ENCODE results near the gene NMNAT3.

DNA sequence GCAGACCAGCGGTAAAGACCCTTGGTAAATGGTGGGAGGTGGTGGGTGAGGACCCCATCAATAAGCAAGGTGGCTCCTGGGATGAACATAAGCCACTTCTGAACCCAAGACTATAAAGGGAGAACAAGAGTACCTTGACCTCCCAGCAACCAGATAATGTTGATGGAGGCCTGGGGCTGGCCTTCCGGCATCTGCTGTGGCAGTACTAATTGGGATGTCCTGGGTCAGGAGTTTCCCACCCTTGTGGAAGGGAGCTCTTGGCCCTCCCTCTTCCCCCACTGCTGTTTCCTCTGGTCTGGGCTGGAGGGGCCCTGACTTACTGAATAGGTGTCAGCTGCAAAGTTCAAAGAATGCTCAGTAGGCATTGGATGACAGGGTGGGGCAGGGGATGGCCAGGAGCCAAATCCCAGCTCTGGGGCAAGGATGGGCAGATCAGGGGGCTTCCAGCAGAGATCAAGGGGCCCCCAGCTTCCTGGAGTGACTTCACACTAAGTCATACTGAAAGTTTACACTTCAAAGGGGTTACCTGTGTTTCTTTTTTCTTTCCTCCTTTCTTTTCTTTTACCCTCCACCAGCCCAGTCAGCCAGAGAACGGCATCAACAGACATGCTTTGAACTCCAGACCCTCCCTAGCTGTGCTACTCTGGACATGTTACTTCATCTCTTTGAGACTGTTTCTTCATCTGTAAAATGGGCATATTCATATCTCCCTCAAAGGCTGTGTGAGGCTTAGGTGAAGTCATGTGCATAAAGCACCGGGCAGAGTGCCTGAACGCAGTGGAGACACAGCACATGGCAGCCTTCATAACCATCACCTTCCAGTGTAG is 139.8 kb downstream of the NMNAT3 start:
- TF ChIP-seq EP300 (IDR thresholded peaks at IDR 0.05), result no peak
- TF ChIP-seq, protein P1, sequence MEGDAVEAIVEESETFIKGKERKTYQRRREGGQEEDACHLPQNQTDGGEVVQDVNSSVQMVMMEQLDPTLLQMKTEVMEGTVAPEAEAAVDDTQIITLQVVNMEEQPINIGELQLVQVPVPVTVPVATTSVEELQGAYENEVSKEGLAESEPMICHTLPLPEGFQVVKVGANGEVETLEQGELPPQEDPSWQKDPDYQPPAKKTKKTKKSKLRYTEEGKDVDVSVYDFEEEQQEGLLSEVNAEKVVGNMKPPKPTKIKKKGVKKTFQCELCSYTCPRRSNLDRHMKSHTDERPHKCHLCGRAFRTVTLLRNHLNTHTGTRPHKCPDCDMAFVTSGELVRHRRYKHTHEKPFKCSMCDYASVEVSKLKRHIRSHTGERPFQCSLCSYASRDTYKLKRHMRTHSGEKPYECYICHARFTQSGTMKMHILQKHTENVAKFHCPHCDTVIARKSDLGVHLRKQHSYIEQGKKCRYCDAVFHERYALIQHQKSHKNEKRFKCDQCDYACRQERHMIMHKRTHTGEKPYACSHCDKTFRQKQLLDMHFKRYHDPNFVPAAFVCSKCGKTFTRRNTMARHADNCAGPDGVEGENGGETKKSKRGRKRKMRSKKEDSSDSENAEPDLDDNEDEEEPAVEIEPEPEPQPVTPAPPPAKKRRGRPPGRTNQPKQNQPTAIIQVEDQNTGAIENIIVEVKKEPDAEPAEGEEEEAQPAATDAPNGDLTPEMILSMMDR (IDR thresholded peaks at IDR 0.05), result no peak
- TF ChIP-seq POLR2AphosphoS5 (IDR thresholded peaks at IDR 0.05), result no peak
- TF ChIP-seq POLR2A (IDR thresholded peaks at IDR 0.05), result no peak
